Activated CD4-positive, alpha-beta T cell treated with anti-CD3 and anti-CD28 coated beads for 24 hours (primary cell): ENCODE results near the gene INPP5D.
"Not testable (repeated sequence)": the region's sequence is repeated elsewhere in the genome, so short reads cannot be mapped to it uniquely, and the experiment has no call there.

Source experiments
- DNase-seq, 2 donors: peaks; one replicate each; pipeline ENCODE4 v3.0.0-alpha.2; 2020; ENCODE audit warnings: low read depth in 2 of 2

The INPP5D gene

DNA sequence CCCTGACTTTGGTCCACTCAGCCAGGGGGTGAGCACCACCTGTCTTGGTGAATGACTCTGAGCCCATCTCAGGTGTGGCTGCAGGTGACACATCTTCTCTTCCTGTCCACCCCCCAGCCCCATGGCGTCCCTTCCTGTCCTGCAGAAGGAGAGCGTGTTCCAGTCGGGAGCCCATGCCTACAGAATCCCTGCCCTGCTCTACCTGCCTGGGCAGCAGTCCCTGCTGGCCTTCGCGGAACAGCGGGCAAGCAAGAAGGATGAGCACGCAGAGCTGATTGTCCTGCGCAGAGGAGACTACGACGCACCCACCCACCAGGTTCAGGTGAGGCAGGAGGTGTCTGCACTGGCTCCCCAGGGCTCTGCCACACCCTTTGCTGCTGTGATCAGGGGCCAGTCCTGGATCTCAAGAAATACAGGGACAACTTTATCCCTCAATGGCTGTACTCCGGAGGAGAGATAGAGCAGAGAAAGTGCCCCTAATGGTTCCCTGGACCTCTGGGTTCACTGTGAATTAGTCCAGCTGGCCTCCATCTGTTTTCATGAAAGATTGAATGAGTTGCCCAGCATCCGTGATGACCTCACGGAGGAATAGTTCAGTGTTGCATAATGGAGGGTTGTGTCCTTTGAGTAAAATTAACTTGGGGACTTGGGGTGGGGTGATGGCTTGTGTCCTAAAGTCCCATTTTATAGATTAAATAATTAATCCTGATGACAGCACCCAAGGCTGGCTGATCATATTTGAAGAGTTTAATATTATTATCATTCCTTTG is 27.4 kb upstream of the INPP5D start, which contains the start of gene NEU2:
NEU2 (plus strand) TSS at position 122 of the 770 bp plus-strand sequence; CDS start at position 122, 0 bp downstream.
- no peak for DNase-seq

DNA sequence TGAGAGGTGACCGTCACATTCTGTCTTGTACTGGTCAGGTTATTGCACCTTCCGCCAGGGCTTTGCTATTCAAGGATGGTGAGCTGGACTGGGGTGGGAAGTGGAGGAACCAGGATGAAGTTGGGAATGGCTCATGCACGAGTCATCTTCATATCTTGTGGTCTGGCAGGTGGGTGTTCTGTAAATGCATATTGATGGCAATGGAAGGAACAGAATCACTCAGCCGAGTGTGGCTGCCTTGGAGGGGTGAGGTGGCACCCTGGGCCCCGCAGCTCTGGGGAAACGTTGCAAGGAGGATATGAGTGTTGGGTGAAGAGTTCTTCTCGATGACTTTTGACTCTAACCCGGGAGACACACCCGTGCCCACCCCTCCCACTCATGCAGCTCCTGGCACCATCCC is 26.5 kb upstream of the INPP5D start:
- no peak for DNase-seq

DNA sequence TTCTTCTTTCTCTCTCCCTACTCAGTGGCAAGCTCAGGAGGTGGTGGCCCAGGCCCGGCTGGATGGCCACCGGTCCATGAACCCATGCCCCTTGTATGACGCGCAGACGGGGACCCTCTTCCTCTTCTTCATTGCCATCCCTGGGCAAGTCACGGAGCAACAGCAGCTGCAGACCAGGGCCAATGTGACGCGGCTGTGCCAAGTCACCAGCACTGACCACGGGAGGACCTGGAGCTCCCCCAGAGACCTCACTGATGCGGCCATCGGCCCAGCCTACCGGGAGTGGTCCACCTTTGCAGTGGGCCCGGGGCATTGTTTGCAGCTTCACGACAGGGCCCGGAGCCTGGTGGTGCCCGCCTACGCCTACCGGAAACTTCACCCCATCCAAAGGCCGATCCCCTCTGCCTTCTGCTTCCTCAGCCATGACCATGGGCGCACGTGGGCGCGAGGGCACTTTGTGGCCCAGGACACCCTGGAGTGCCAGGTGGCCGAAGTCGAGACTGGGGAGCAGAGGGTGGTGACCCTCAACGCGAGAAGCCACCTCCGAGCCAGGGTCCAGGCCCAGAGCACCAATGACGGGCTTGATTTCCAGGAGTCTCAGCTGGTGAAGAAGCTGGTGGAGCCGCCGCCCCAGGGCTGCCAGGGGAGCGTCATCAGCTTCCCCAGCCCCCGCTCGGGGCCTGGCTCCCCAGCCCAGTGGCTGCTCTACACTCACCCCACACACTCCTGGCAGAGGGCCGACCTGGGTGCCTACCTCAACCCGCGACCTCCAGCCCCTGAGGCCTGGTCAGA is 25.9 kb upstream of the INPP5D start:
- DNase-seq = no peak

DNA sequence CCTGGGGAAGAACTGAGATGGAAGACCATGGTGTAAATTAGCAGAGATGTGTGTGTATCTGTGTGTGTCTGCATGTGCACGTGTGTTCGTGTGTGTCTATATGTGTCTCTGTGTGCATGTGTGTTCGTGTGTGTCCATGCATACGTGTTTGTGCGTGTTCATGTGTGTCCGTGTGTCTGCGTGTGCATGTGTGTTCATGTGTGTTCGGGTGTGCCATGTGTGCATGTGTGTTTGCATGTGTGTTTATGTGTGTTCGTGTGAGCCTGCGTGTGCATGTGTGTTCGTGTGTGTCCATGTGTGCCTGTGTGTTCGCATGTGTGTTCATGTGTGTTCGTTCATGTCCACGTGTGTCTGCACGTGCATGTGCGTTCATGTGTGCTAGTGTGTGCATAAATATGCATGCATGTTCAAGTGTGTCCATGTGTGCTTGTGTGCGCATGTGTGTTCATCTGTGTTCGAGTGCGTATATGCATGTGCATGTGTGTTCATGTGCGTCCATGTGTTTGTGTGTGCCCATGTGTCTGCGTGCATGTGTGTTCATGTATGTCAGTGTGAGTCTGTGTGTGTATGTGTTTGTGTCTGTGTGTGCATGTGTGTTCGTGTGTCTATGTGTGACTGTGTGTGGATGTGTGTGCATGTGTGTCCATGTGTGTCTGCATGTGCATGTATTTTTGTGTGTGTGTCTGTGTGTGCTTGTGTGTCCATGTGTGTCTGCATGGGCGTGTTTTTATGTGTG is 24.5 kb upstream of the INPP5D start:
- no peak for DNase-seq

DNA sequence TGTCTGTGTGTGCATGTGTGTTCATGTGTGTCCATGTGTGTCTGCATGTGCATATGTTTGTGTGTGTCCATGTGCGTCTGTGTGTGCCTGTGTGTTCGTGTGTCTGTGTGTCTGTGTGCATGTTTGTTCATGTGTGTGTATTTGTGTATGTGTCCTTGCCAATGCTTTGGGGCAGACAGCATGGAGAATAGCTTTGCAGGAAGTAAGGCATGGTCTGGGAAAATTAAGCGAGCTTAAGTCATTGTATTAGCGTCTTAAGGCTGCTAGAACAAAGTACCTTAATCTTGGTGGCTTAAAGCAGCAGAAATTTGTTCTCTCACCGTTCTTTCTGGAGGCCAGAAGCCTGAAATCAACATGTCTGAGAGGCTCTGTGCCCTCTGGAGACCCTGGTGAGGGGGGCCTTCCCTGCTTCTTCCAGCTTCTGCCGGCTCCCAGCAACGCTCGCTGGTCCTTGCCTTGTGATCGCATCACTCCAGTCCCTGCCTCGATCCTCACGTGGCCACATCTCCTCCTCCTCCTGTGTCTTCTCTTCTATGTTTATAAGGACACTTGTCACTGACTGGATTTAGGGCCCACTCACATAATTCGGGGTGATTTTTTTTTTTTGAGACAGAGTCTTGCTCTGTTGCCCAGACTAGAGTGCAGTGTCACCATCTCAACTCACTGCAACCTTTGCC is 23.8 kb upstream of the INPP5D start:
- no peak for DNase-seq

DNA sequence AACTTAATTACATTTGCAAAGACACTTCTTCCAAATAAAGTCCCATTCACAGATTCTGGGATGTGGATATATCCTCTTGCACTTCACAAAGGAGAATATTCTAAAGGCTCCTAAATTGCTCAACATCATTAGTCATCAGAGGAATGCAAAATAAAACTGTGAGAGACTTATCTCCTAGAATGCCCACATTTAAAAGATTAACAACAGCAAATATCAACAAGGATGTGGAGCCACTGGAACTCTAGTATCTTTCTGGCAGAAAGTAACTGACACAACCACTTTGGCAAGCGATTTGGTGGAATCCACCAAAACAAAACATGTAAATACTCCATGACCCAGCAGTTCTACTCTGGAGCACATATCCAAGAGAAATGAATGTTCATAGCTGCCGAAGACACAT is 23.1 kb upstream of the INPP5D start:
- no peak for DNase-seq

DNA sequence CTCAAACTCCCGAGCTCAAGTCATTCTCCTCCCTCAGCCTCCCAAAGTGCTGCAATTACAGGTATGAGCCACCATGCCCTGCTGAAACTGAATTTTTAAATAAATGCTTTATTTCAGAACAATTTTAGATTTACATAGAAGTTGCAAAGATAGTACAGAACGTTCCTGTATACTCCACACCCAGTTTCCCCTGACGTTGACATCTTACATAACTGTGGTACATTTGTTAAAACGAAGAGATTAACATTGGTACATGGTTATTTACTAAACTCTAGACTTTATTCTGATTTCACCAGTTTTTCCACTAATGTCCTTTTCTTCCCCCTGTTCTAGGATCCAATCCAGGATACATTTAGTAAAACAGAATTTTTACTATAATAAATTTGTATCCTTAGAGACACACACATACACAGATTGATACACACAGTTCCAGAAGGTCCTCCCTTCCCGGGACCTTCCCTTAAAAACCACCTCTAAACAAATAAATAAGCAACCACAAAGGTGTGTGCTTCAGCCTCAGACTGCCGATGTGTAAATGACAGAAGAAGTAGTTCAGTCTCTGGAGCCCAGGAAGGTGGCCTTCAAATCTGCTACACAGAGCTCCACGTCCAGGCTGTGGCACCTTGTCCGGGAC is 20.8 kb upstream of the INPP5D start:
- DNase-seq = no peak

DNA sequence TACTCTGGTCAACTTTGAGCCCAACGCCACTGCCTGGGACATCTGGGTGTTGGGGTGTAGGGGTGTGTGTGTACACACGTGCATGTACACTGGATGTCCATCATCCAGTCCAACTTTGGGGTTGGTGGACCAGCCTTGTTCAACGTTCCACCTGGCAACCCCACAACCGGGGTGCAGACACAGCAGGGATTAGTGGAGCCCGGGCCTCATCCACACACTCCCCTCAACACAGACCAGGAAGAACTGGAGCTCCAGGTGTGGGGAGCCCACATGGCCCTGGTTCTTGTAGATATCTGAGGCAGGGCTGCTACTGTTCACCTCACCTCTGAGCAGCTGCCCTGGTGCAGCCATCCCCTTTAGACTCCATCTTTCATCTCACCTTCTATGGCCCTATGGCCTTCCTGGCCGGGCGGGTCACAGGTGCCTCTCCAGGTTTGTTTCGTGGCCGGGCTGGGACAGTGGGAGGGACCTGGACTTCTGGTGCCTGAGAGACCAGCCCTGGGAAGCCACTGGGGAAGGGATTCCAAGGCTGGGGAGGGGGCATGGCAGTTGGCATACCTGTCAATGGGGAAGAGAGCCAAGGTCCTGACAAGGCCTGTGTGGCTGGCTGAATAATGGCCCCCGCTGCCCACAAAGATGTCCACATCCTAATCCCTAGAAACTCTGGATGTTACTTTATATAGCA is 20.2 kb upstream of the INPP5D start:
- no peak for DNase-seq

DNA sequence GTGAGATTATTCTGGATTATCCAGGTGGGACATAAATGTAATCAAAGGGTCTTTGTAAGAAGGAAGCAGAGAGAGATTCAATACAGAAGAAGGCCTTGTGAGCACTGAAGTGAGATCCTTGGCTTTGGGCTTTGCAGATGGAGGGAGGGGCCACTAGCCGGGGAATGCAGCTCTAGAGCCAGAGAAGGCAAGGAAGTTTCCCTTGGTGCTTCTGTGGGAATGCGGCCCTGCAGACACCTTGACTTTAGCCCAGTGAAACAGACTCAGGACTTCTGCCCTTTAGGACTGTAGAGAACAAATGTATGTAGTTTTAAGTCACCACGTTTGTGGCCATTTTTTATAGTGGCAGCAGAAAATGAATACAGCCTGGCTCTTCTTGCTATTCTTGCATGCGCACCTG is 19.6 kb upstream of the INPP5D start:
- no peak for DNase-seq

DNA sequence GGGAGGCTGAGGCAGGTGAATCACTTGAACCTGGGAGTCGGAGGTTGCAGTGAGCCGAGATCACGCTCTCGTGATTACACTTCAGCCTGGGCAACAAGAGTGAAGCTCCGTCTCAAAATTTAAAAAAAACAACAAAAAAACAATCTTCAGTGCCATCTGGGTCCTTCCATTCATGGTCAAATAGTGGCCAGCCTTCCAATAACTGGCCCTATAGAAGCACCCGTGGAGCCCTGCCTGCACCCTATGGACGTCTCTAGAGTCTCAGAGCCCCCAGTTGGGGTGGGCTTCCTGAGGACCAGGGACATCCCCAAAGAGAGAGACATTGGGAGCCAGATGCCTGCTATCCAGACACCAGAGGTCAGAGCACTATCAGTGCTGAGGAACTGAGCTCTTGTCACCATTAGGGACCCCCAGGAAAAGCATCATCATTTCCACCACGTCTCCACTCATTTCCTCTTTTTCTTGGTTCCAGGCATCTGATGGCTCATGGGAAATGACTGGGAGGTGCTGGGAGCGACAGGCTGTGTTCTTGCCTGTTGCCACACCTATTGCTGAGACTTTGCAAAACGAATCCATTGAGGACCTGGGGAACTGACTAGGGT is 18.3 kb upstream of the INPP5D start:
- DNase-seq = no peak

DNA sequence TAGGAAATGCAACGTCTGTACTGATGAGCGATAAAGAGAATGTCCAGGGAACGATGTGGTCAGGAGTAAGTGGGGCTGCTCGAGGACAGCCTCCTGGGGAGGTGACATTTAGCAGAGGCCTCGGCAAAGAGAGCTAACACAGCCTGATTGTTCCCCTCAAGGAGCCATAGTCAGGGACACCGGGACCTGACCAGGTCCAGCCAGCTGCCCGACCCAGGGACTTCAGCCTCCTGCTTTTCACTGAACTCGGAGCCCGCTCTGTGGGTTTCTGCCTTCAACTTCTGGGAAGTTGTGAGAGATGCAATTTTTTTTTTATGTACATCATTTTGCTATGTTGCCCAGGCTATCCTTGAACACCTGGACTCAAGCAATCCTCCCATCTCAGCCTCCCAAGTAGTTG is 17.6 kb upstream of the INPP5D start:
- DNase-seq = no peak

DNA sequence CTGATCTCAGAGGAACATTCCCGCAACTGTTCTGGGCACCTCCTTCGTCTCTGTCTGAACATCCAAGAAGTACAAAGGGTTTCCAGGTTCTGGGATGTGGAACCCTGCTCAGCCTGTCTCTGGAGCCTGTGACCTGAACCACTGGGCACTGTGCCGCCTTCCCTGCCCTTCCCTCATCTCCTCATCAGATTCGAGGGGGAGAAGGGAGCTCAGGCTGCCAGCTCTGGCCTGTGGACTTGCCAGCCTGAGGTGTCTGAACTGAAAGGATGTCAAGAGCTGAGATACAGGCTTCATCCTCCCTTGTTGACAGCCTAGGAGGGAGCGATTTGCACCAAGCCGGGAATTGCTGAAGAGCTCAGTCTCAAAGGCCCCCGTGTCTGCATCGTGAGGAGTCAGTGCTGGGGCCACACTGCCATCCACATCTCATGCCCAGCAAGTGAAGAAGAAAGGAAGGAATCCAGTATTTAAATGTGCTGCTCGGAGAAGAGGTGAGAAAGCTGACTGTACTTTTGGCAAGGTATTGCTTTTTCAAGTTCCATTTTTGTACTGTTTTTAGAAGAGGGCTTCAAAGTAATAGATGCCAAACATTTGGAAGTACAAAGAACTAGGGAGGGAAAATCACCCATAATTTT is 15.1 kb upstream of the INPP5D start:
- no peak for DNase-seq

DNA sequence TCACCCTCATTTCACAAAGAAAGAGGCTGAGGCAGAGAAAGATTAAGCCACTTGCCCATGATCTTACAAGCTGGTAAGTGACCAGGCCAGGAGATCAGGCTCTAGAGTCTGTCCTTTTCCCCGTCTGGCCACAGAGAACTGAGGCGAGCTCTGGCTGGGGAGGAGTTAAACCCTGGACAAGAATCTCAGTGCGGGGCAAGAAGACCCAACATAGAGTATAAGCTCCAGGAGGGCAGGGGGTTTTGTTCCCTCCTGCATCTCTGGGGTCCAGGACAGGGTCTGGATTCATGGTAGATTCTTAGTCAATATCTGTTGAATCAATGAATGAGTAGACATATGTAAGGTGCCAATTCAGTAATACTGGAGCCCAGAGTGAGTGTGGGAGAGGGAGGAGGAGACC is 12.9 kb upstream of the INPP5D start:
- DNase-seq = no peak

DNA sequence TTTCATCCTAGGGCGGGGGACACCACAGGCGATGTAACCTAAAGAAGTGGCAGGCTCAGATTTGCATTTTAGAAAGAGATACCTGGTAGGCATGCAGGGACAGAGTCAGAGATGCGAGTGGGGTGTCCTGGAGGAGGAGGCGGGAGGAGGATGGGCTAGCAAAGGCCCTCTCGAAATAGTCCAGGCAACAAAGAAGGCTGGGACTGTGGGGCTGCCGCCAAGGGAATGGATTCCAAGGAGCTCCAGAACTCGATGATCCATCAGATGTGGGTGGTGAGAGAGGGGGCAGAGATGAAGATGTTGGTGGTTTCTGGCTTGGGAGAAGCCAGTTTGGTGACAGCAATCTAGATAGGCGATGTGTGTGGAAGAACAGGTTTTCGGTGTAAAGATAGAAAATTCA is 12.5 kb upstream of the INPP5D start:
- no peak for DNase-seq

DNA sequence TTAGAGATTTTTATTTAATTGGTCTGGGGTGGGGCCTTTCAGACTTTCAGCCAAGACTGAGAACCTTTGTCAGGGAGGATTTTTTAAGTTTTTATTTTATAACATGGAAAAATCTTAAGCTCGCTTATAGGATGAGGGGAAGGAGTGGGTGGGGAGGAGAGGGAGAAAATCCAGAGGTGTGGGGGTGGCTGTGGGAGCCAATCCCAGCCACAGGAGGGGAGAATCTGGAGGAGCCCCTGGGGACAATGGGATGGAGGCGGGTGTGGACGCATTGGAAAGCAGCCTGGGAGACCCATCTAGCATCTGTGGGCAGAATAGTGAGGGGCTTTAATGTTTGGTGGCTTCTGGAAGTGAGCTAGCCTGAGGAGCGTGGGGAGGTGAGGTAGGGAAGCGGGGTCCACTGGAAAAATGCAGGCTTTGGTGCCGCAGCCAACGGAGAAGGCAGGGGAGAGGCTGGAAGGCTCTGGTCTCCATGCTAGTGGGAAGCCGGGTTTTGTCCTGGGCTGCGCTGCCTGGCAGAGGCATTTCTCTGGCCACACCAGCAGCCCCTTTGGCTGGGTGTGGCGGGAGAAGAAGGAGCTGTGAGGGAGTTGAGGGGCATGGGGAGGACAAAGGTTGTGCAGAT is 11.5 kb upstream of the INPP5D start:
- no peak for DNase-seq

DNA sequence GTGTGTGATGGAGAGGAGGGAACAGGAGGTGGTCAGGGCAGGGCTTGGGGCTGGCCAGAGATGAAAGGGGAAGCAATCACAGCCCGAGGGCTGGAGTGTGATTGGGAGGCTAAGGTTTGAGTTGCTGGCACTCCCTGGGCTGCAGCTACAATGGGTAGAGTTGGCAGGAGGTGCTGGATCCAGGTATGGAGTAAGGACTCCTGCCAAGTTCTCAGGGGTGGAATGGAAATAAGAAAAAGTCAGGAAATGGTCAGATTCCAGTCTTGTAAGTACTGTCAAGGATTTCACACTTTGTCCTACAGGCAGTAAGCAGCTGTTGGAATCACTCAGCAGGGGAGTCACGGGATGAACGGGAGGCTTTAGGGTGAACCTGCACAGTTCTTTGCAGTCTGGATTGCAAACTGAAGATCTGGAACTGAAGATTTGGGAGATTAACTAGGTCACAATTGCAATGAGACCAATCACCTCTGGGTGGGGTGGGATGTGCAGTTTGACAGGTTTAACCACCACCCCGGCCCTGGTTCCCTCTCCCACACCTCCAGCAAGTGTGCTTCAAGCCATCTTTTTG is 10.9 kb upstream of the INPP5D start:
- no peak for DNase-seq

DNA sequence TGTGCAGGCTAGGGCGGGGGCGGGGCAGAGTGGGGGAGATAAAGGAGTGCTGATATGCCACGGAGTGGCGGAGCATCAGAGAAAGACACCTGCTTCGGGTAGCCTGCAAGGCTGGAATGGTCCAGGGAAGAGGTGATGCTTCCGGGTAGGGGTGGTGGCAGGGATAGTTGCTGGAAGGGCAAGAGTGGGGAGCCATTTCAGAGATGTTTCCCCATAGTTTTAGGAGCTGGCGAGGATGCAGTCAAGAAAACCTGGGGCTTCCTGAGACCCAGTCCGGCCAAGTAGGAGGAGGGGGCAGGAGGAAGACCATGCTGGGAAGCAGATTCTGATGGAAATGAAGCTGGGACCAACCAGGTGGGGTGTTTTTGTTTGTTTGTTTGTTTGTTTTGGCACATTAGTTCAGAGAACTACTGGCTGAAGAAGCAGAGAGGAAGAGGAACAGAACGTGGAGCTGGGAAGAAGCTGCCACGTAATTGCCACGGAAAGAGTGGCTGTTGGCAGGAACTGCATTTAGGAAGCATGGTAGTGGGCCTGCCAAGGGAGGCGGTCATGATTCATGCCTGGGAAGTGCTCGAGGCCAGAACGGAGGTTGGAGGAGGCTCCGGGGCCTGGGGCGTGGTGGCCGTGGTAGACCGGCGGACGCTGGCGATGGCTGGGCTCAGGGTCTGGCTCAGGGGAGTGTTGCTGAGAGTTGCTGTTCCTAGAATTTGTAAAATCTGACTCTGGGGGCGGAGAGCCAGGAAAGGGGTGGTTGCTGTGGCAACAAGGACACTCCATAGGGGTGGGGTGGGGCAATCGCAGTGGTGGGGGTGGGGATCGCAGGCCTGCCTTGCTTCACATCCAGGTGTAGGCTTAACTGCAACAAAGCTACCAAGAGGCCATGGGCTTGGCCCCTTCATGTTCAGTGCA is 8.6 kb upstream of the INPP5D start:
- DNase-seq = no peak

DNA sequence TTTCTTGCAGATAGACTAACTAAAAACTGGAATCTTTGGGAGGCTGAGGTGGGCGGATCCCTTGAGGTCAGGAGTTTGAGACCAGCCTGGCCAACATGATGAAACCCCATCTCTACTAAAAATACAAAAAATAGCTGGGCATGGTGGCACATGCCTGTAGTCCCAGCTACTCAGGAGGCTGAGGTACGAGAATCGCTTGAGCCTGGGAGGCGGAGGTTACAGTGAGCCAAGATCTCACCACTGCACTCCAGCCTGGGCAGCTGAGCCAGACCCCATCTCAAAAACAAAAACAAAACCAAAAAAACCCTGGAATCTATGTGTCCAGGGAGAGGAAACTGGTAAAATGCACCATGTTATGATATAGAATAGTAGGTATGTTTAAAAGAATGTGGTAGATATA is 7.6 kb upstream of the INPP5D start:
- DNase-seq = not testable (repeated sequence)
